LNCaP clone FGC (cell line): ENCODE results near the gene IGFALS.
"Not testable (repeated sequence)": the region's sequence is repeated elsewhere in the genome, so short reads cannot be mapped to it uniquely, and the experiment has no call there.

Source experiments
- DNase-seq: peaks from one replicate; pipeline ENCODE4 v3.0.0-alpha.2; 2011; ENCODE audit warnings: low read depth
- H3K4me3 ChIP-seq: 2 replicates; pipeline ENCODE4 v1.5.1; 2011; ENCODE audit warnings: mild to moderate bottlenecking, low read depth, low read length, control low read depth
- TF ChIP-seq, protein P1 (sequence below): IDR thresholded peaks from 2 replicates; pipeline ENCODE4 v1.5.1; 2012; ENCODE audit warnings: mild to moderate bottlenecking; ENCODE audit not compliant: control insufficient read depth, insufficient read depth; ENCODE audit errors: extremely low read depth

The IGFALS gene

DNA sequence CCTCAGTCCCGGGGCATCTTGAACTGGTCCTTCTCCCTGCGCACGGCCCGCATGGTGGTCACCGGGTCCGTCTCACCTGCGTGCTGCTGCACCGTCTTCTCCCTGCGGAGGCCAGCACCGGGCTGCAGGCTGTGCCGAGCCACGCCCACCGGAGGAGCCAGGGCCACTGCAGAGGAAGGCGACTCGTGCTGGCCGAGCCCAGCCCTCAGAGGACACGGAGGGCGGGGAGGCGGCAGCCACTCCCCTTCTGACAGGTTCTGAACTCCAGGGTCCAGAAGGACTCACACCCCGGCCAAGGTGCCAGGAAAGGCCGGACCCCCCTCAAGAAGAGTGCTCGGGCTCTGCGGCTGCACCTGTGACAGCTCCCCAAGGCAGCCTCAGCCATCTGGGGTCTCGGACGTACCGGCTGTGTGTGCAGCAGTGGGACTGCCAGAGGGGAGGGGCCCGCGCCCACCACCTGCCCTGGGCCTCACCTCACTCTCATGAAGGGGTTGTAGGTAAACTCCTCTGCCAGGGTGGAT, 15.8 kb upstream of the IGFALS start:
- no peak overlapping the region for H3K4me3 ChIP-seq
- DNase-seq: no peak
- TF ChIP-seq, protein P1, sequence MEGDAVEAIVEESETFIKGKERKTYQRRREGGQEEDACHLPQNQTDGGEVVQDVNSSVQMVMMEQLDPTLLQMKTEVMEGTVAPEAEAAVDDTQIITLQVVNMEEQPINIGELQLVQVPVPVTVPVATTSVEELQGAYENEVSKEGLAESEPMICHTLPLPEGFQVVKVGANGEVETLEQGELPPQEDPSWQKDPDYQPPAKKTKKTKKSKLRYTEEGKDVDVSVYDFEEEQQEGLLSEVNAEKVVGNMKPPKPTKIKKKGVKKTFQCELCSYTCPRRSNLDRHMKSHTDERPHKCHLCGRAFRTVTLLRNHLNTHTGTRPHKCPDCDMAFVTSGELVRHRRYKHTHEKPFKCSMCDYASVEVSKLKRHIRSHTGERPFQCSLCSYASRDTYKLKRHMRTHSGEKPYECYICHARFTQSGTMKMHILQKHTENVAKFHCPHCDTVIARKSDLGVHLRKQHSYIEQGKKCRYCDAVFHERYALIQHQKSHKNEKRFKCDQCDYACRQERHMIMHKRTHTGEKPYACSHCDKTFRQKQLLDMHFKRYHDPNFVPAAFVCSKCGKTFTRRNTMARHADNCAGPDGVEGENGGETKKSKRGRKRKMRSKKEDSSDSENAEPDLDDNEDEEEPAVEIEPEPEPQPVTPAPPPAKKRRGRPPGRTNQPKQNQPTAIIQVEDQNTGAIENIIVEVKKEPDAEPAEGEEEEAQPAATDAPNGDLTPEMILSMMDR: no peak

DNA sequence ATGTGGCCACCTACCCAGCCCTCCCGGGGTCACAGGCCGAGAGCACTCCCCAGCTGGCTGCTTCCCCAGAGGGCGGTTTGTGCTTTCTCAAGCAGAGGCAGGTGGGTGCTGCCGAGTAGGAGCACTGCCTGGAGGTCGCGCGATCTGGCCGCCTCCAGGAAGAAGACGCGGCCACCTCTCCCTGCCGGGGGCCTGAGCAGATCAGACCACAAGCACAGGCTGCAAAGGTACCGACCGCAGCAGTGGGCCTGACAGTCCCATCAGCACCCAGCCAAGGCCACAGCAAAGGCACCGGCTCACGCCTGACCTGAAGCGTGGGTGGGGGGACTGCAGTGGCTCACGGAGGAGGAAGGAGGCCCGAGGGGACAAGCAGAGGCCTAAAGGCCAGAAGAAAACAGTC, 15.2 kb upstream of the IGFALS start:
- TF ChIP-seq, protein P1: no peak
- H3K4me3 ChIP-seq: no peak overlapping the region
- DNase-seq: no peak

DNA sequence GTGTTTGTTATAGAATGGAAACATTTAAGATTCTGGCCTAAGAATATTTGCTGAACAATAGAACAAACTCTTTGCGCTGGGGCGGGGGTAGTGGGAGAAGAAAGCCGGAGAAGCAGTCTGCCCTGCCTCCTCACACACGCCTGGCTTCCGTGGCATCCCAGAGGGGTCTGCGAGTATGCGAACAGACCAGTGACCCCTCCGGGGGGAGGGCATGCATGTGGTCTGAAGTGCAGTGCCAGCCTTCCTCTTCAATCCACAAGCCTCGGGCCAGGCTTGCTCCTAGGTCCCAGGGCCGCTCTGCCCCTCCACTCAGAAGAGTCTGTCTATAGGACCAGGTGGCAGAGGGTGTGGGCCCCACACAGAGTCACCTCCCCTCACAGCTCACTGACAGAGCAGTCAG, 14.1 kb upstream of the IGFALS start:
- TF ChIP-seq, protein P1: no peak
- no peak overlapping the region for H3K4me3 ChIP-seq
- no peak for DNase-seq

DNA sequence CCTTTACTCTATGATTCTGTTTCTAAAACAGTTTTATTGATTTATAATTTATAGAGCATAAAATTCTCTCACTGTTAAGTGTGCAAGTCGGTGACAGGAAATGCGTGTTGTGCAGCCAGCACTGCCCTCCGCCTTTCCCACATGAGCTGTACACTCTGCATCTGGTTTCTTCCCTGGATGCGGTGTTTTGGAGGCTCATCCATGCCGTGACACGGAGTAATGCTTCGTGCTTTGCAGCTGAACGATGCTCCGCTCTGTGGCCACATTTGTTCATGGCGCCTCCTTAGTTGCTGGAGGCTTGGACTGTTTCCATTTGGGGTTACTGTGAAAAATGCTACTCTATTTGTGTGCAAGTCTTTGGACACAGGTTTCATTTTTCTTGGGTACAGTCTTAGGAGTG, 7.2 kb upstream of the IGFALS start:
- TF ChIP-seq, protein P1: no peak
- H3K4me3 ChIP-seq: no peak overlapping the region
- DNase-seq: no peak

DNA sequence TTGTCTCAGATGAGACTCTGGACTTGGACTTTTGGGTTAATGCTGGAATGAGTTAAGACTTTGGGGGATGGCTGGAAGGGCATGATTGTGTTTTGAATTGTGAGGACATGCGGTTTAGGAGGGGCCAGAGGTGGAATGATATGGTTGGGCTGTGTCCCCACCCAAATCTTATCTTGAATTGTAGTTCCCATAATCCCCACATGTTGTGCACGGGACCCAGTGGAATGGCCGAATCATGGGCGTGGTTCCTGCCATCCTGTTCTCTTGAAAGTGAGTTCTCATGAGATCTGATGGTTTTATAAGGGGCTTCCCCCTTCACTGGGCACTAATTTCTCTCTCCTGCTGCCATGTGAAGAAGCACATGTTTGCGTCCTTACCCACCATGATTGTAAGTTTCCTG, 5.8 kb upstream of the IGFALS start:
- not testable (repeated sequence) for H3K4me3 ChIP-seq, DNase-seq

DNA sequence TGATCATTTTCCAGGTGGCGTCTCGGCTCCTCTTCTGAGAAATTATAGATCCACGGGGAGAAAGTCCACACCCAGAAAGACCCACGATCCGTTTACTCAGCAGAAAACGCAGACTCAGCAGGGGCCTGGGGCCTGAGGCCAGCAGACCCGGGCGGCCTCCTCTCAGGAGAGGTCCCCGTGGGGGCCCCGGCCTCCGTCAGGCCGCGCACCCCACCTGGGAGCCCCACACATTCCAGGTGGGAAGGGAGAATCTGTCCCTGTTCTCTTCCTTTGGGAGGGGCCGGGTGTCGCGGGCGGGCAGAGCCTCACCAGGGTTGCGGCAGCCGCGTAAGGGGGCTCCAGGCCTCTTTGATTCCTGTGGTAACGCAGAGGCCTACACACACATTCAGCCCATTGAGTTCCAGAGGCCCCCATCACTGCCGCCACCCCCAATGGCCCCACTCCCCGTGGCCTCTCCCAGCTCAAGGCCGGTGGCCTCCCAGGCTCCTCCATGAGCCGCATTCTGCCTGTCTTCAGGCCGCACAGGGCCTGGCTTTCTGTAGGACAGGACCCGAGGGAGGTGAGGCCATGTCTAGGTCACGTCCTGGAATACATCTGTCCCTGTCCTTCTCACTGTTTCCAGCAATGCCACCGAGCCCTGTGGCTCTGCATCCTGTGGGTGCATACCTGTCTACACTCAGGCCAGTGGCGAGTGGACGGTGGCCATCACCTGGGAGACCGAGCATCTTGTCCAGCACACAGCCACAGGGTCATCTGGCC, 1.6 kb upstream of the IGFALS start:
- no peak overlapping the region for H3K4me3 ChIP-seq
- no peak for DNase-seq
- TF ChIP-seq, protein P1: no peak

DNA sequence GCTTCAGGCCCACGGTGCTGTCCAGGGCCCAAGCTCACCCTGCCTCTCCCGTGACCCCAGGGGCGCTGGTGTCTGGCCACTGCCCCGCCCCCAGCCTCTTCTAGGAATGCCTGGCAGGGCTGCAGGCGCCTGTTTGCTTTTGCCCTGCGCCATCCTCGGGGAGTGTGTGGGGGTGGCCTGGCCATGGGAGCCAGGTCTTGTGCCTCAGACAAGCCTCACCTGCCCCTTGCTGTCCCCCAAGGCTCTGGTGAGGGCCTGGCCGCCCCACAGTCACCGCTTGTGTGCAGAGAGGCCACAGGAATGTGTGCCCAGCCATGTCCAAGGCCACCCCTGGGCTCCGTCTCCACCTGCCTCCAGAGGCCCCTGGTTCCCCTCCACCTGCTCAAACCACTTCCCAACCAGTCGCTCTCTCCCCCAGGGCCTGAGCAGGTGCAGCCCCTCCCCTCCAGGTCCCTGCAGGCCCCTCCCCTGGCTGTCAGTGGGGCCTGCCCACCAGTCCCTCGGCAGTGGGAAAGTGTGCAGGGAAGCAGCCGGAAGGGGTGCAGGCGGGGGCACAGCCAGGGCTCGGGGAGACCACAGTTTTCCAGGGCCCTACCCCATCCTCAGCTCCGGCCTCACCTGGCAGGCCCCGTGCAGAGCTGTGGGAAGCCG, 841 bp upstream of the IGFALS start:
- TF ChIP-seq, protein P1: no peak
- no peak for DNase-seq
- no peak overlapping the region for H3K4me3 ChIP-seq
